Cardiac fibroblast (primary cell): Measurements from ENCODE around the gene CTNND2.

Experiments
- DNase-seq, 2 donors: peaks; one replicate each; pipeline versions ENCODE4 v3.0.0 to v3.0.0-alpha.2; 2010; ENCODE audit warnings: low read depth in 2 of 2
- H3K4me3 ChIP-seq, 2 donors: replicated peaks in 1 of 2; 1 replicate in 1 of 2; 2 replicates in 1 of 2; pipeline ENCODE4 v1.5.1; 2011; ENCODE audit warnings: low read depth in 2 of 2, low read length in 2 of 2, mild to moderate bottlenecking in 2 of 2, moderate library complexity in 1 of 2
- TF ChIP-seq, protein P1 (sequence below): IDR thresholded peaks from one replicate; pipeline ENCODE4 v1.5.1; 2011; ENCODE audit warnings: low read depth, mild to moderate bottlenecking, low read length, inconsistent platforms

Gene CTNND2

DNA sequence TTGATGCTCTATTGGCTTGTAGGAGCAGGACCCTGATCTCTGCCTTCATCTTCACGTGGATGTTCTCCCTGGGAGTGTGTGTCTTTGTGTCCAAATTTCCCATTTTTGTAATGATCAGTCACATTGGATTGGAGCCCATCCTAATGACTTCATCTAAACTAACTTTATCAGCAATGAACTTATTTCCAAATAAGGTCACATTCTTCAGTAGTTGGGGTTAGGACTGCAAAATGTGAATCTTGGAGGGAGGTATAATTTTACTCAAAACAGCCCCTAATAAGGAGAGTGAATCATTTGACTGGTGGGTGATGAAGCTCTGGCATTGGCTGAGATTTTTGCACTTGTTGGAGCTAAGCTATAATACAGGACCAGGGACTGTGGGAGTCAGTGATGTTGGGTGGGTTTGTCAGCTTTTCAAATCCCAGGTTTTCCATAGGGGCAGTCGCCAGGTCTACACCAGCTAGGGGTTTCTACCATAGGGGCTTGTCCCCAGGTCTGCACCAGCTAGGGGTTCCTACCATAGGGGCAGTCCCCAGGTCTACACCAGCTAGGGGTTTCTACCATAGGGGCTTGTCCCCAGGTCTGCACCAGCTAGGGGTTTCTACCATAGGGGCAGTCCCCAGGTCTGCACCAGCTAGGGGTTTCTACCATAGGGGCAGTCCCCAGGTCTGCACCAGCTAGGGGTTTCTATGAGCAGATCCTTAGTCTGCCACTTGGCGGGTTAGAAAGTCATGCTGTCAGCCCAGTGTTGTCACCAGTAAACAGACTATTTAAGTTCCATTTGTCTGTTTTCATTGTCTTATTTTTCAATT is 760.6 kb downstream of the CTNND2 start:
- TF ChIP-seq, protein P1, sequence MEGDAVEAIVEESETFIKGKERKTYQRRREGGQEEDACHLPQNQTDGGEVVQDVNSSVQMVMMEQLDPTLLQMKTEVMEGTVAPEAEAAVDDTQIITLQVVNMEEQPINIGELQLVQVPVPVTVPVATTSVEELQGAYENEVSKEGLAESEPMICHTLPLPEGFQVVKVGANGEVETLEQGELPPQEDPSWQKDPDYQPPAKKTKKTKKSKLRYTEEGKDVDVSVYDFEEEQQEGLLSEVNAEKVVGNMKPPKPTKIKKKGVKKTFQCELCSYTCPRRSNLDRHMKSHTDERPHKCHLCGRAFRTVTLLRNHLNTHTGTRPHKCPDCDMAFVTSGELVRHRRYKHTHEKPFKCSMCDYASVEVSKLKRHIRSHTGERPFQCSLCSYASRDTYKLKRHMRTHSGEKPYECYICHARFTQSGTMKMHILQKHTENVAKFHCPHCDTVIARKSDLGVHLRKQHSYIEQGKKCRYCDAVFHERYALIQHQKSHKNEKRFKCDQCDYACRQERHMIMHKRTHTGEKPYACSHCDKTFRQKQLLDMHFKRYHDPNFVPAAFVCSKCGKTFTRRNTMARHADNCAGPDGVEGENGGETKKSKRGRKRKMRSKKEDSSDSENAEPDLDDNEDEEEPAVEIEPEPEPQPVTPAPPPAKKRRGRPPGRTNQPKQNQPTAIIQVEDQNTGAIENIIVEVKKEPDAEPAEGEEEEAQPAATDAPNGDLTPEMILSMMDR = no peak
- H3K4me3 ChIP-seq = no peak overlapping the region
- DNase-seq = no peak

DNA sequence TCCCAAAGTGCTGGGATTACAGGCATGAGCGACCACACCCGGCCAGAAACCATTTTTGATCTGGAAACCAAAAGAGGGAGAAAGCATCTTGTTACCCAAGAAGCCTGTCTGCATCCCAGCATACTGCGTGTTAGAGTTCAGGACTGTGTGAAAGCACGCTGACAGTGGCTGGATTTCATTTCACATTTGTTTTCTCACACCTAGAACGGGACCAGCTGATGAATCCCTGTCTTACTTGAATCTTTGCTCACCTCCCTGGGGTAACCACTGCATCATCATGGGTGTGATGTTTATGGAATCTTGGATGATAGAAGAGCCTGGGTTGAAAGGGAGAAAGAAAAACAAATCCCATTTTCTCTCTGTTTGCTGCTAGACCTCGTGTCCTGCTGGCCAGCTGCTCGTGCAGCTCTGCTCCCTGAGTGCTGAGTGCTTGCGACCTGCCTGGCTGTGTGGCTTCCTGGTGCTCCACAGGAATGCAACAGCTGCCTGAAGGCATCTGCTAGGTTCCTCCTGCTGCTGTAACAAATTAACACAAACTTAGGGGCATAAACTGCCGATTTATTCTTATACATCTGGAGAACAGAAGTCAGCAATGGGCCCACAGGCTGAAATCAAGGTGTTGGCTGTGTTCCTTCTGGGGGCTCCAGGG is 764.9 kb downstream of the CTNND2 start:
- DNase-seq = no peak
- no peak overlapping the region for H3K4me3 ChIP-seq
- TF ChIP-seq, protein P1 = no peak

DNA sequence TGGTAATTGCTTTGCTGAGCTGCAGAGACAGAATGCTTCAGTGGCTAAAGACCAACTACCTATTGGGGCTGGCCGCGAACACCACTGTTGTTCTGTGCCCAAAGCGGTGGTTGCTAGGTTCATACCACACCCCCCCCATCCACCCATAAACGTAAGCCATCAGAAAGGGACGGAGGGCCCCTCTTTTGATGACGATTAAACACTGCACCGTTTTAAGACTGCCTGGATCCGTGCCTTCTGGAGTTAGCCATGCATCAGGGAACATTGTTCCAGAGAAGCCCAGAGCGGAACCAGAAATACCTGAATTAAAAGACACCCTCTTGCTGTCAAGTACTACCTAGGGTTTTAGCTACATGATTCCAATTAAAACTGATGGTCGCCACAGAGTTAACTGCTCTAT is 774.1 kb downstream of the CTNND2 start:
- H3K4me3 ChIP-seq = no peak overlapping the region
- TF ChIP-seq, protein P1 = no peak
- no peak for DNase-seq

DNA sequence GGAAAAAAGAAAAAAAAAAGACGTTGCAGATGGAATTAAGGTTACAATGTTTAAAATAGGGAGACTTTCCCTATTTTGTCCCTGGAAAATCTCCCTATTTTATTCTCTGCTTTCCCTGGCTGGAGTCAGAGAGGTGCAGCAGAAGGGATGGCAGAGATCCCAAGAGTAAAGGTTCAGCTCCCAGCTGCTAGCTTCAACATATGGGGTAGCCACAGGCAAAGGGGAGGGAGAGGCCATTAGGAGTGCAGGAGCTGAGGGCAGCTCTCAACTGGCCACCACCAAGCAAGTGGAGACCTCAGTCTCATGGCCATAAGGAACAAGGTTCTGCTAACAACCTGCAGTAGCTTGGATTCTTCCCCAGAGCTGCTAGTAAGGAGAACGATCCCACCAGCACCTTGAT is 776.2 kb downstream of the CTNND2 start:
- DNase-seq = no peak
- TF ChIP-seq, protein P1 = no peak
- H3K4me3 ChIP-seq = no peak overlapping the region

DNA sequence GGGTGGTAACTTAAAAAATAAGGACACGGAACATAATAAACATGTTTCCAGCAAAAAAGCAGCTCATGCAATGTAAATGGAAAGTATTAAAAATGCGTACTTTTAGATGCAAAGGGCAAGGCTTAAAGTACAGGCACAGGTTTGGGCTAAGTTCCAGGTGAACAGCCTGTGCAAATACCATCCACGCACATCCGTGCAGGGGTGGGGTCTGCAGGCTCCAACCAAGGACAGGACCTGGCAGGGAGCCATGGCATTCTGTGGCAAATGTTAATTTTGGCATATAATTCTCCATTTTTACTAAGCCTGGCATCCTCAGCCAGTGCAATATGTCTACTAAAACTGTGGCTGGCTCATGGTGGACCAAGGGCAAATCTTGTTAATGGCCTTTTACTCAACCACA is 777.4 kb downstream of the CTNND2 start:
- no peak for DNase-seq
- TF ChIP-seq, protein P1 = no peak
- H3K4me3 ChIP-seq = no peak overlapping the region

DNA sequence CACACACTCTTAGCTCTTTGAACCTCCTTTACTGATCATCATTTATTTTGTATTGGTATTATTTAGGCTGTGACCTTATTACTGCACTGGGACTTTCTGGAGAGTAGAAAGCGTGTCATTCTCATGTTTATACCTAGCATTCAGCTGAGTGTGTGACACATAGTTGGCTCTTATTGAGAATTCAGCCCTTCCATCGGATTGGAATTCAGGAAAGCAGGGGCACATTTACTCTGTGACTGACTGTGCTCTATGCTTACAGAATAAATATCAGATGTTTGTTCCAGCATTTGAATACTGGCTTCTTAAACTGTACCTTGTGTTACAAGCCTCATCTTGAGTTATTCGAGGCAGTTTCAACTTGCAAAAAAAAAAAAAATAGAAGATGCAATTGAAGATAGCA is 782.4 kb downstream of the CTNND2 start:
- no peak overlapping the region for H3K4me3 ChIP-seq
- DNase-seq = no peak
- TF ChIP-seq, protein P1 = no peak
